ENCODE results near the gene E4F1. TPM values are rescaled to one million over a fixed set of nuclear protein-coding genes. Genes with fewer than 3 reads are reported as not detected.

E4F1 gene
- total and polyA plus RNA-seq, 9 of the 15 experiments (the other 6 are each of a cell fraction or from before 2014, with no cell fraction given): 0.48 to 94.9 (median 20.4) TPM

GRCh38 chr16:2243031-2243528 is 19.7 kb downstream of the E4F1 start (continued):
- no peak for TF ChIP-seq ZNF449 (CRISPR knock-in tag; IDR thresholded peaks at IDR 0.05)
- TF ChIP-seq DDX20 (tag; IDR thresholded peaks at IDR 0.05; ENCODE audit: low read depth): no peak
- peak in 2 of 3 experiments; percentile 26 to 59; a peak in 4 of 6 replicates for TF ChIP-seq CTCF (IDR thresholded peaks at IDR 0.05 in 2 of 3, conservative IDR thresholded peaks at IDR 0.05 in 1 of 3; ENCODE audit: insufficient read depth in 2 of 3, low read depth in 1 of 3, low read length in 3 of 3)
- no peak for TF ChIP-seq OTX1 (CRISPR knock-in tag; IDR thresholded peaks at IDR 0.05)
- no peak for TF ChIP-seq EGR1 (conservative IDR thresholded peaks at IDR 0.05)
- 0 out of 2 replicates have a peak, but pooled peaks have one; percentile 27 for TF ChIP-seq TFAP4 (CRISPR knock-in tag; IDR thresholded peaks at IDR 0.05; ENCODE audit: borderline replicate concordance)
- TF ChIP-seq SIRT6 (IDR thresholded peaks at IDR 0.05; ENCODE audit: low read depth, low read length): no peak
- TF ChIP-seq TSHZ1 (CRISPR knock-in tag; IDR thresholded peaks at IDR 0.05): no peak

Data from K562 (cell line).